ENCODE results near the gene MCM5.
"Not testable (repeated sequence)": the region's sequence is repeated elsewhere in the genome, so short reads cannot be mapped to it uniquely, and the experiment has no call there.

The MCM5 gene

DNA sequence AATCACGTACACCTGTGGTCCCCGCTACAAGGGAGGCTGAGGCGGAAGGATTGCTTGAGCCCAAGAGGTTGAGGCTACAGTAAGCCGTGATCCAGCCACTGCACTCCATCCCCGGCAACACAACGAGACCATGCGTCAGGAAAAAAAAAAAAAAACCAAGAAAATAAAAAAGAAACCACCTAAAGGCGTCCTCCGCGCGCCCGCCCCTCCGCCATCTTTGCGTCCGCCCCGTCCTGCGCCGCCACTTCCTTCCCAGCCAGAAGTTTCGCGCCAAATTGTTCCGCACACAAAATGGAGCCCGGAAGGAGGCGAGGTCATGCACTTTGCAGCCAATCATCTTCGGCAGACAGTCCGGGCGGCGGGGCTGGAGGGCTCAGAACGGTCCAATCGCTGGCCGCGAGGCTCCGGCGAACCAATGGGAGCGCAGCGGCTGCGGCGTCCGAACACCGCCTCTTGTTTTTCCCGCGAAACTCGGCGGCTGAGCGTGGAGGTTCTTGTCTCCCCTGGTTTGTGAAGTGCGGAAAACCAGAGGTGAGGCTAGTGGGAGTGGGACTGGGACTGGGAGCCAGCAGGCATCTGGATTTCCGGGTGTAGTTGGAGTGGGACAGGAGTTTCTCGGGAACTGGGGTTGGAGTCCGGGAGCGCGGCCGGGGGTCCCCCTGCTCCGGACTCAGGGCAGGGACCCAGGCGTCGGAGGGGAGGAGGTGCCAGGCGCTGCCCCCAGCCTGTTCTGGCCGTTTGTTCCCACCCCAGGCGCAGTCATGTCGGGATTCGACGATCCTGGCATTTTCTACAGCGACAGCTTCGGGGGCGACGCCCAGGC, at the start of gene MCM5:
Gene MCM5, plus strand, starts transcription at position 463 of the 823 bp plus-strand sequence. Its CDS starts 299 bp downstream, at position 762.
- peak; percentile 95 for DNase-seq

DNA sequence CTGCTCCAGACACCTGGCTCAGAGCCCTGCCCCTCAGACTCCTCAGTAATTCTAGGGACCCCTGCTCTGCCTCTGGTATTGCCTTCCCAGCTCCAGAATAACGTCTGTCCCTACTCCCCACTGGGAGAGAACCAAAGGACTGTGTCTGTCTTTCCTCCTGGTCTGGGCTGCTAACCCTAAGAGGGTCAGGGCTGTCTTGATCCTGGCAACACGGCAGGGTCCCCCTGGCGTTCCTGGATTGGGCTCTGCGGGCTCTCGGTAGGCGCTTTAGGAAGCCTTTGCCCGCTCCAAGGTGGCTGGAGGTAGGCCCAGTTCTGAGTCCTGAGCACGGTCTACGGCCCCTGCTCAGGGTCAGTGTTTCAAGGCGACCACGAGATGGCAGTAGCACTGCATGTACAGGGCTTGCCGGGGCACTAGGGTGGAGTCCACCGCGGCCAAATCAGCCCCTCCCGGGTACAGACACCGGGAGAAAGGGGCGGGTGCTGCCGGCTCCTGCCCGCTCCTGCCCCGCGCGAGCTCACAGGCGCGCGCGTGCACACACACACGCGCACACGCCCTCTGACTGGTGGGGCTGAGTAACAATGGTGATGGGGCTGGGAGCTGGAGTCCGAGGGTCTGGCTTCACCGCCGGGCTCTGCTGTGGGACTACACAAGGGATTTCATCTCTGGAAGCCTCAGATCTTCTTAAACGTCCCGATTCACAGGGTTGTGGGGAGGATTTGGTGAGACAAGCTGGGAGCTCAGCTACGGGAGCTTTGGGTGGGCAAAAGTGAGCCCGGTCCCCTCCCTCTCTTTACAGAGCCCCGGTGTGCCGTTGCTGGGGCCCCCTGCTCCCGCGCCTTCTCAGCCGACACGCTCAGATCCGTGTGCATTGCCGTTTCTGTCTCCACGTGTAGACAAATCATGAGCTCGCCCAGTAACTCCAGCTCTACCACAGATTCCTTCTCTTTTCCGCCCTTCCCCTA, 49.1 kb upstream of the MCM5 start:
- peak; percentile 75 for DNase-seq

DNA sequence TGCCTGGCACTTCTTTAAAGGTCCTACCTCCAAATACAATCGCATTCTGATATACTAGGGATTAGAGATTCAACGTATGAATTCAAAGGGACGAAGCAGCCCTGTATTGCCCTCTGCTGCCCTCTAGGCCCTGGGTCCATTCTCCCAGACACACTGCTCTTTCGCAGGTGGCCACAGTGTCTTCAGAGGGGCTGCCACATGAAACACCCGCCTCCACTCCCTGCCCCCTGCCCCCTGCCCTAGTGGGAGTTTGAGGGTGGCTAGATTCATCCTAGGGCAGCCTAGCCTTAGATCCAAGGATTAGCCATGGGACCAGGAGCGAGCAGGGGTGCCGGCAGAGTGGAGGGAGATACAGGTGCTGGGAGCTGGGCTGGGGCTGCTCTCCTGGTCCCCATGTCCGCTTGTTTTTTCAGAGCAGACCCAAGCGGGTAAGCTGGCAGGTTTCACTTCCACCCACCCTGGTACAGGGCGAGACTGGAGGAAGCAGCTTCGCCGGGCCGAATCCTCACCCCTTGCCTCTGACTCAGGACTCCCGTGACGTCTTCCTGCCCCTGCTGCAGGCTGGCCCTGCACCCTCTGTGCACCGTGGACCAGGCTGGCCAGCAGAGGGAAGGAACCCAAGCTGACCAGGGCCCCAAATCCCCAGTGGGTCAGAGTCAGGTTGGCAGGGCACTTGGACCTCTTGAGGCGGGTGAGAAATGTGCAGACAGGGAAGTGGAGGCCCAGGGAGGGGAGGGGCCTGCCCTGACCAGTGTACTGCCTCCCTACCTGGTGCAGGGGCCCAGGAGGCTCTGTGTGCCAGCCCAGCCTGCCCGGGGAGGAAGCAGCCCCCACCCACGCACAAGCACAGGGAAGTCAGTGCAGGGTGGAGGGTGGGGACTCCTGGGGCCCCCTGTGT, 47.5 kb upstream of the MCM5 start:
- DNase-seq, result peak; percentile 29

DNA sequence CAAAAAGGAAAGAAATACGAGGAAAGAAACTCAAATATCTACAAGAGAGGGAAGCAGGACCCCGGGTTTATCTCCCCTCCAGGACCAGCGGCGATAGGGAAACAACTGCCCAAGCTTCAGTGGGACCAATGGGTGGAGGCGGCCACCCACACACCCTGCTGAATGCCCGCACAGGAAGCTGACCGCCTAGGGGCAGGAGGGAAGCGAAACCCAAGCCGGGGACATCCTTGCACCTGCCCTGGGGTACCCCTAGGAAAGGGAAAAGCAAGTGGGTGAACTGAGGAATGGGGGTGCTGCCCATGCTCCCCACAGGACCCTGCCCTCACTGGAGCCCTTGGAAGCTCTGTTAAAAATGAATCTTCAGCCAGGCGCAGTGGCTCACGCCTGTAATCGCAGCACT, 46.6 kb upstream of the MCM5 start:
- DNase-seq, result no peak

DNA sequence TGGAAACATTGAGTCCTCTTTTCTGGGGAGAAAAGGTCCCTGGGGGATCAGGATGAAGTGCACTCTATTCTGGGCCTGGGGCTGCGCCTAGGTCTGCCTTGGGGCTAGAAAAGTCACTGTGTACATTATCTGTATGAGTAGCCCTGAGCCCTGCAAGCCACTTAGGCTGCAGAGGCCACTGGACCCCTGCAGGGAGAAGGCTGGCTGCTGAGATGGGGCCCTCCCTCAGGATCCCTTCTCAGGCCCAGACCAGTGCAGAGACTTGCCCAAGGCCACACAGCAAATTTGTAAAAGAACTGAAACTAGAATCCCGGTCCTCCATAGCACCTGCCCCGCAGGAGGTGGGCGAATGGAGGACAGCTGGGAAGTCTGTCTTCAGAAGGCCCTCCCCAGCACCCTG, 45.9 kb upstream of the MCM5 start:
- DNase-seq, result no peak

DNA sequence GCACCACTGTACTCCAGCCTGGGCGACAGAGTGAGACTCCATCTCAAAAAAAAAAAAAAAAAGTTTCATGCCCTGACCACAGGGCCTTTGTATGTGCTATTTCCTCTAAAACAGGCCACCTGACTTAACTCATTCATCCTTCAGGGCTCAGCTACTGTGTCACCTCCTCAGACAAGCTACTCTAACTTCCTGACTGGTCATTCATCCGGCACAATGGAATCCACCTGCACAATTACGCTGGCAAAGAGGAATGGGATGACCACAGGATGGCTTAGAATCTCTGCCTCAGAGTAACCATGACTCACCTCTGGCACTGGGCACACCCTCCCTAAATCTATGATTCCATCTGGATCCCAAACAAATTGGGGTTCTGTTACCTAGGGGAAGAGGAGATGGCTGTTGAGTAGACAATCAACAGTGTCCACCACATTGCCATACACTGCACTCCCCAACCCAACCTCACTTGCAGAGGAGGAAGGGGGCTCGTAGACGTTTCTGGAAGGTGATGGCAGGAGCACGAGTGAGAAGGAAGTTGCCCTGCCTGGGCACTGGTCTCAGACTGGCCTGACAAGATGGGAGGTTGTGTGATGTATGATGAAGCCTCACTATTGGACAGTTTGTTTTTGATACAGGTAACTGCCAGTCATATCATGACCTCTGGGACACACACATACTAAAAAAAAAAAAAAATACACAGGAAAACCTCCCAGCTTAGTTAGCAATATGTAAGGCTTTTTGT, 41.9 kb upstream of the MCM5 start:
- no peak for DNase-seq

DNA sequence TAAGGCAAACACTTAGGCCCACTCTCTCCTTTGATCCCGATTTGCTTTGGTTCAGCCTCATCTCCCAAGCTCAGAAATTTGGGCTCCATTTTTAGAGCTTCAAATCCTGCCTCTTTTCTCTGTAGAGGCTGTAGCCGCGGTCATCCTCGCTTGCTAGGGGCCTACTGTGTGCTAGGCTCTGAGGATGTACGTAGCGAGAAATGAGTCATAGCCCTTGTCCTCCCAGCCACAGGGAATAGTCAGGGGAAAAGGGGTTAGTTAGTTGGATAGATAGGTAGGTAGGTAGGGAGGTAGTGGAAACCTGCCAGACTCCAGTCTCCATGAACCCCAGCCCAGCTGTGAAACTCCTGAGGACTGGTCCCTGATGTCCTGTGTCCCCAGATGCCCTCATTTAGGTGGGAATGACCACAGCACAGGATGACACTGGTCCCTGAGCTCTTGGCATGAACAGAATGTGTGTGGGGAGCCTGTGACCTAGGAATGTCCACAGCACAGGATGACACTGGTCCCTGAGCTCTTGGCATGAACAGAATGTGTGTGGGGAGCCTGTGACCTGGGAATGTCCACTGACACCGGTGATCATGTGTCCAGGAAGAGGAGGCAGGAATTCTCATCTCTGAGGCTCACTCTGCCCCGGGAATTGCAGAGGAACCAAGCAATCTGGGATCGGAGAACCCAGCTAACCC, 40.4 kb upstream of the MCM5 start:
- DNase-seq, result no peak

DNA sequence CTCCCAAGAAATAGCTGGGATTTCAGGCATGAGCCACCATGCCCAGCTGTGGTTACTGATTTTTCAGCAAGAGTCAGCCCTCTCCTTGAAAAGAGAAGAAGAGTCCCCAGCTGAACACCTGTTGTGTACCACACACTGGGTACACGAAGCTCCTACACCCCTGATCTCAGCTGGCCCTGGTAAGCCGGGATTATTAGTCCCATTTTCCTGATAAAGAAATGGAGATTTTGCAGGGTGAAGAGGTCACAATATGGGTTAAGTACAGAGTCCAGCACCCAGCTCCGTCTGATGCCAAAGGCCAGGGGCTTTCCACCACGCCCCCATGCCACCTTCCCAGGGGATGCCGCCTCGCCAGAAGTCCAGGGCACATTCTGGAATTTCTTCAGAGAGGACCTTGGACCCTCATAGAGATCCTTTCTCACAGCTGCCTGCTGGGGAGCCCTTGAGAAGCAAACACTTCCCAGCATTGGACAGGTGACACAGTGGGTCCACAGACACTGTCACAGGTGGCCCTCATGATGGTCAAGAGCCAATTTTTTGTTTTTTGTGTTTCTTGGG, 38.9 kb upstream of the MCM5 start:
- no peak for DNase-seq

DNA sequence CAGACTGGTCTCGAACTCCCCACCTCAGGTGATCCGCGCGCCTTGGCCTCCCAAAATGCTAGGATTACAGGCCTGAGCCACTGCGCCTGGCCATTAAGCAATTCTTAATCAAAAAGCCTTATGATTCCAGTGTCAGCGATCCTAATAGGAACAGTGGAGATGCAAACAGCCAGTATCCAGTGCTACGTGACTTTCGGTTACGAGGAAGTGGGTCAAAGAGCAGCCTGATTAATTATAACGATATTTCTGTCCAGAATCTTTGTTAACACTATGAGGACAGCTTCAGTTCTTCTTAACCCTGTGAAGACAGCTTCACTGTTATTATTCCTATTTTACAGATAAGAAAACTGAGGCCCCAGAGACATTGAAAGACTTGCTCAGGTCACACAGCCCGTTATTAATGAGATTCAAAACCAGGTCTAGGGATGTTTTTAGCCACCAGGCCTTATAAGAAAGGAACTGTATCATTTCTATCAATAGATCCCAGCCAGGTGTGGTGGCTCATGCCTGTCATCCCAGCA, 36.3 kb upstream of the MCM5 start:
- DNase-seq, result no peak

DNA sequence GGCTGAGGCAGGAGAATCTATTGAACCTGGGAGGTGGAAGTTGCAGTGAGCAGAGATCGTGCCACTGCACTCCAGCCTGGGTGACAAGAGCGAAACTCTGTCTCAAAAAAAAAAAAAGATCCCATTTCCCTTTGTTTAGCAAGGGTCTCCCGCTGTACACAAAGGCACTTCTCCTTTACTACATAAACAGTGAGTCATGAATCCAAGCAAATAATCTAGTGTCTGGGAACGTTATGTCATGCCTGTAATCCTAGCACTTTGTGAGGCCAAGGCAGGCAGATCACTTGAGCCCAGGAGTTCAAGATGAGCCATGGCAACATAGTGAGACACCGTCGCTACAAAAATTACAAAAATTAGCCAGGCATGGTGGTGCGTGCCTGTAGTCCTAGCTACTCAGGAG, 35.7 kb upstream of the MCM5 start:
- not testable (repeated sequence) for DNase-seq

DNA sequence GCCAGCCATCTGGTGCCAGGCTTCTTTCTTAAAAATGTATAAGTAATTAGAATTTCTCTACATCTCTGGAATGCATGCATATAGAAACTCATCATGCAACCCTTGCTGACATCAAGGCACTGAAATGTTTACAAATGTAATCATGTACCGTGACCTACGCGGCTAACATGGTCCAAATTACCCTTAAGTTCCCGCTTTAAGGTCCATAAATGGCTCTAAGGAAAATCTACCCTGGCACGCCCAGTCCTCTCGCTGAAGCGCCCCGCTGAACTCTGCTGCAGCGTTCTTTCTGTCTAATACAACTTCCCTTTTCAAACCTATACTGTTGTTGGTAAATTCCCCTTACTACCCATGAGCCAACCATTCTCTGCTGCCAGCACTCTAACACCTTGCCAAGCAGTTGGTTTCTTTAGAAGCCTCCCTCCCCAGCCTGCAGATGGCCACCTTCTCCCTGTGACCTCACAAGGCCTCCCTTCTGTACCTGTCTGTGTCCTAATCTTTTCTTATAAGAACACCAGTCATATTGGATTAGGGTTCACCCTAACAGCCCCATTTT, 32.5 kb upstream of the MCM5 start:
- no peak for DNase-seq

DNA sequence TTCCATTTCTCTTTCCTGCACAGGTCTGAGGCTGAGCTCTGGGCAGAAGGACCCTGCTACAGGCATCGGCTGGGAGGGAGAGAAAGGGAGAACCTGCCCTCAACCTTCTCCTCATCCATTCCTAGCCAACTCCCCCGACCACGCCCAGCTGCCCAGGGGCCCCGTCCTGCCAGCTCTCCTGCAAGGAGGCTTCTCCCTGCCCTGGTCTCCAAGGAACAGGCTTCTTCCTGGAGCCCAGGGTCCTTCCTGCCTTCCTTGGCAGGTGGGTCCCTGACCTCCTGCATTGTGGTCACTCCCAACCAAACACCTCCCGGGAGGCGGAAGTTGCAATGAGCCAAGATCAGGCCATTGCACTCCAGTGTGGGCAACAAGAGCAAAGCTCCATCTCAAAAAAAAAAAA, 31.6 kb upstream of the MCM5 start:
- DNase-seq, result no peak

DNA sequence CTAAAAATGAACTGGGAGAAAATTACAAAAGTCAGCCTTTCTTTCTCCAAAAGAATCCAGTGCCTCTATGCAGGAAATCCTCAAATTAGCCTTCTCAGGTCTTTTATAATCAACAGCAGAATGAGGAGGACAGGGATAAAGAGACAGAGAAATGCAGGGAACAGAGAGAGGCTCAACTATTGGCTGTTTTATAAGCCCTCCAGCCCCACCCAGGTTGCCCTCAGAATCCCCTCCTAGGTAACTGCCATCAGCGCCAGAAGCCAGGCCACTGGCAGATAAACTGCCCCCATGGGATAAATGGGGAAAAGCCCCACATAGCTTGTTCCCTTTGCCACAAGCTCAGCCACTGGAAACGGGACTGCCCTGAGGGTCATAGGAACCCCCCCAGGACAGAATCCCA, 29.9 kb upstream of the MCM5 start:
- DNase-seq, result no peak

DNA sequence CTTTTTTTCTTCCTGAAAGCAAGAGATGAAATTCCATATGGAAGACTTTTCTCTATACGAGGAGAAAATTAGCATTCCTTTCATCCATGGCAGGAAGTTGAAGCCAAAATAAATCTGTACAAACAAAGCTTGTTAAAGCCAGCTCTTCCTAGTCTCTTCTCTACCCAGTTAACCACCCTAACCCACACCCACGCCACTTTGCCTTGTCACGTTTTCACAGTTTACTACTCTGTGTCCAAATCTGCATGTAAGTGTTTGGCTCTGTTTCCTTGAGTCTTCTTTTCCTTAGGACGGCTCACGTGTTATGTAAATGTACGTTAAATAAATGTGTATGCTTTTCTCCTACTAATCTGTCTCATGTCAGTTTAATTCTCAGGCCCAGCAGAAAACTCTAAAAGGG, 26.2 kb upstream of the MCM5 start:
- no peak for DNase-seq

DNA sequence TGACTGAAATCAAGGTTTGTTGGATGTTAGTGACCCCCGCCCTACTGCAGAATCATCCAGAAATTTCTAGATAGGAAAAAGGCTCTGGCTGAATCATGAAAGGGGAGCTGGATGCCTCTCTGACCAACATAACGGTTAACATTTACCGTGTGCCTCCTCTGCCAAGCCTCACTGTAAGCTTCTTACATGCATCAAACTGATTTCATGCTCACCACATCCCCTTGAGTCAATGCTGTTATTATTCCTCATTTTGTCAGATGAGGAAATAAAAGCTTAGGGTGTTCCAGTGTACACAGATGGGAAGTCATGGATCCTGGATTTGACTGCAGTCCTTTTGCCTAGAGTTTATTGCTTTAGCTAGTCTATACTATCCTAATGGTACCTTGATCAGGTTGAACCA, 24.9 kb upstream of the MCM5 start:
- no peak for DNase-seq

DNA sequence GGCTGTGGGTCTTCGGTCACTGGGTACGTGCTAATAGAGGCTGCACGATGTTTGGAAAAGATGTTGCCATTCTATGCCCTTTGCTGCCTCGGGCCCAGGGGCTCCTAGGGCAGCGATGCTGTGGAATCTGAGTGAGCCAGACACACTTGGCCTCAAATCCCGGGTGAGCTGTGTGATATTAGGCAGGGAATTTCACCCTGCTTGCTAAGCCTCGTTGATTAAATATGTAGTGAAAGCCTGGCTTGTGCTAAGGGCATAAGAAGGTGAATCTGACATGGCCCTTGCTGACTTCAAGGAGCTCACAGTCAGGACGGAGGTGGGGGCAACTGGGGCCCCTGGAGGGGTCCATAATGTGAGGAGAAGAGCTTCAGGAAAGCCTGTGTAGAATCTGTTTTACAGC, 24.4 kb upstream of the MCM5 start:
- no peak for DNase-seq

DNA sequence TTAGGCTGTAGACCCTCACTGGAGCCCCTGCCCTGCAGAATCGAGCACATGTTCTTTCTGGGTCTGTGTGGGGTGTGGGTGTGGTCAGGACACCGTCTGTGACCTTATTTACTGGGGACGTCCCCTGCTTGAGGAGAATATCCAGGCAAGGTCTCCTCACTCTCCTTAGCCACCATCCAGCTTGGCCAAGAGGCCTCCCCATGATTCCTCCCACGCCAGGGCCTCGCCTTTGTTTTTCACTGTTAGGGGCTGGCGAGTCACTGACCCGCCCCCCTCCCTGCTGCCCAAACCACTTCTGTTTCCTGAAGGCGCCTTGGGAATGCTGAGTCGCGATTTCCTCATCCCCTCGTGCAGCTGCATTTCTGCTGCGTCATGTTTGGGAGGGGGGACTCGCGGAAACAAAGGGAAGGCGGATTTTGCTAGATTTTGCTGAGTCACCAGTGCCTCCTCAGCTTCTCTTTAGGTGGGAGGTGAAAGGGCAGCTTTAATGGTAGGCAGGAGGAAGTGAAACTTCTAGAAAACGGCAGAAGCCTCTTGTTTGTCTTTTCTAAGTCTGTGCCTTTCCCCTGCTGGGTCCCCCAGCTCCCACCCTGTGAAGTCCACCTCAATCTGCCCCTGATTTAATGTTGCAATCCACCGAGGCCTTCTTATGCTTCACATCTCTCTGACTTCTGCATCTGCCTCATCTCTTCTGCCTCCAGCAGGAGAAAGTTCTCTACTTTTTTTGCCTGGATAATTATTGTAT, 23.0 kb upstream of the MCM5 start:
- no peak for DNase-seq

DNA sequence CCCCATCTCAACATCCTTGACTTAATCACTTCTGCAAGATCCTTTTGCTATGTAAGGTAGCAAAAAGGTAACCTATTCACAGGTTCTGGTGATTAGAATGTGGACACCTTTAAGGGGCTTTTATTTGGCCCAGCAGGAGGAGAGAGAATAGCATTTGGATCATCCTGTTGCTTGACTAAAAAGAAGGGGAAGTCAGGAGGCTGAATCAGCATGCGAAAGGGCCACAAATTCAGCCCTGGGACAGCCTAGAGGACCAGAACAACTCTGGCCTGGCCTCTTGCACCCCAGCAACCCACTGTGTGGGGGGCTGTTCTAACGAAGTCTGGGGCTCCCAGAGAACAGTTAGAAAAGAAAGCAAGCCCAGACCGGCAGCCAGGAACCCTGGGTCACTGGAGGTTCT, 22.2 kb upstream of the MCM5 start:
- no peak for DNase-seq

DNA sequence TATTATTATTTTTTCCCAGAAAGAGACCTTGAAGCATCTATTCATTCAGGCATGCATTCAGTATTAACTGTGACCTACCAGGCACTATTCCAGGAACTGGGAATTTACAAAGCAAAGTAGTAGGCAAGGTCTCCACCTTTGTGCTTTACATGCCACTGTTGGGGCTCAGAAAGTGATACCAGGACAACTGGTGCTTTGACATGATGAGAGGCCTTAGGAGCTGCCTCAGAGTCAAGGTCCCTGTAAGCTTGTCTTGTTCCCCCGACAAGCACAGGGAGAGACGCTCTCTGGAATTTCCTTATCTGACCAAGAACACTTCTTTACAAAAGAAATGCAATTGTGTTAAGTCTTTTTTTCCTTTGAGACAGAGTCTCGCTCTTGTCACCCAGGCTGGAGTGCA, 21.3 kb upstream of the MCM5 start:
- no peak for DNase-seq

All from activated CD4-positive, alpha-beta T cell treated with anti-CD3 and anti-CD28 coated beads for 1 hour (primary cell).